GM18861 (cell line): ENCODE measurements around the gene ZFP3.
"Not testable (repeated sequence)": the region's sequence is repeated elsewhere in the genome, so short reads cannot be mapped to it uniquely, and the experiment has no call there.

Experiments used
- ATAC-seq: cut with Tn5 transposase; IDR thresholded peaks from one replicate; pipeline ENCODE4 v1.9.1; 2021; ENCODE audit not compliant: unreplicated experiment

ZFP3 gene

DNA sequence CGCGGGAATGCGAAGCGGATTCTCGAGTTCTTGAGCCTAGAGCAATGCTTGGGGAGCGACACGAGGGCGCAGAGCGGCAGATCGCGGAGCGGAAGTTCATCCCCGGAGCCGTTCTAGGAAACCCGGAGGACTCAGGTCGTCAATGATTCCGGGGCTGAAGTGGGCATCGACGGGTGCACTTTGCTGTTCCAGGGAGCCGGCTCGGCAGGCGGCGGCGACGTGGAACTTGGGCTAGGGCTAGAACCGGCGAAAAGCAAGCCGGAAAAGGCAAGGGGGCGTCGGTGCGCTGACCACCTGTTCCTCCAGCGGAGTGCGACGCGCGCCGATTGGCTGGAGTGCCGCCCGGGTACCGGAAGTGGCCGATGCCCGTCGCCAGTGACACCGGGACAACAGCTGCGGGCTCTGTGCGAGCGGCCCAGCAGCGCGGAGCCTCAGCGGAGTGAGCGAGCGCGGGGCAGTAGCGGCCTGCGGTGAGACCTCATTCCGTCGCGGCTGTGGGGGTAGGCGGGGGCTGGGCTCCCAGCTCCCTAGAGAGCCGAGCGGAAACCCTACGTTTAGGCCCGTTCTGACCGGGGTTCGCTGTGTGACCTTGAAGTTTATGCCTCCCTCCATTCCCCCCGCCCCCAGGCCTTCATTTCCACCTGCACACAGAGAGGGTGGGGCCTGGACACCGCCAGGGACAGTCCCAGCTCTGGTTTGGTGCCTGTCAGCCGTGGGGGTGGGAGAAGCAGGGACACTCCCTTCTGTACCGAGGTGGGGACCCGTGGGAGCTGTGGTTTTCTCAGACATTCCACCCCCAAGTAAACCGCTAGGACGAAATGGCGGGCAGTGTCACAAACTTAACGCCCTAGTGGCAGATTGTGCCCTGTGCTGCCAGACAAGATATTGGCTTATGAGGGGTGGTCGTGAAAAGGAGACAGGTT, at the start of gene ZFP3:
ZFP3 (plus strand) TSS at position 362 of the 923 bp plus-strand sequence. CDS start 13,038 bp downstream, outside the sequence.
- ATAC-seq = peak; percentile 67

DNA sequence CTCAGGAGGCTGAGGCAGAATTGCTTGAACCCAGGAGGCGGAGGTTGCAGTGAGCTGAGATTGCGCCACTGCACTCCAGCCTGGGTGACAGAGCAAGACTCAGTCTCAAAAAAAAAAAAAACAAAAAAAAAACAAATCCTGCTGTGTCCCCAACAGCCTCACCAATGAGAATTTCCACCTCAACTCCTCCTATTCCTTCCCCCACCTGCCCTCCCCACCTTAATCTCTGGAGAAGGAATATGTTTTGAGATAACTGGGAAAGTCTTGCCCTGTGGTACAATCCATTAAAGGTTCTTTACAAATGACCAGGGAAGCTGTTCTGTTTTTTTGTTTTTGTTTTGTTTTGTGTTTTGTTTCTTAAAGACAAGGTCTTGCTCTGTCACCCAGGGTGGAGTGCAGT, 48.1 kb upstream of the ZFP3 start:
- ATAC-seq = not testable (repeated sequence)

DNA sequence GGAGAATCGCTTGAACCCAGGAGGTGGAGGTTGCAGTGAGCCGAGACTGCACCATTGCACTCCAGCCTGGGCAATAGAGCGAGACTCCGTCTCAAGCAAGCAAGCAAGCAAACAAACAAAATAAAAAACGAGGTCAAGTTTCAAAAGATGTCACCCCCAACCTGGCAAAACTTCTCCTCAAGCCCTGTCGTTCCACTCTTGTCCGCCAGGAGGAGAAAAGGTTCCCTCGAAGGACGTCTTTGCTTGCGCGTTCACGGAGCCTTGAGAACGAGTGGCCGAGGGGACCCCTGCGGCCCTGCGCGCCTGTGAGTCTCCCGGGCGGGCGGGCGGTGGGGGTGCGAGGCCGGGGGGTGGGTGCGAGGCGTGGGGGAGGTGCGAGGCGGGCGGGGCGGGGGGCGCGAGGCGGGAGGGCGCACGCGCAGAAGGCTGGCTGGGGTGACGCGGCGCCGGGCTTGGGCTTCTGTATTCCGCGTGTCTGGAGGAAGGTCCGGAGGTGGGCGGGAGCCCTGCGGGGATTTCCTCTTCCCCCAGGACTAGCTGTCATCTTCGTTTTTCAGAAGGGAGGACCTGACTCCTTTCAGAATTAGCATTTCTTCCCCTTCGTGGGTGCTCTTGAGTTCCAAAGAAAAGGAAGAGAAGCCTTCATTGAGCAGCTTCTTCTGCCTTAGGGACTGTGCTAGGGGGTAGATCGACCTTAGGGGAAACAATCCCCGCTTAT, 46.7 kb upstream of the ZFP3 start:
- ATAC-seq = peak; percentile 51

DNA sequence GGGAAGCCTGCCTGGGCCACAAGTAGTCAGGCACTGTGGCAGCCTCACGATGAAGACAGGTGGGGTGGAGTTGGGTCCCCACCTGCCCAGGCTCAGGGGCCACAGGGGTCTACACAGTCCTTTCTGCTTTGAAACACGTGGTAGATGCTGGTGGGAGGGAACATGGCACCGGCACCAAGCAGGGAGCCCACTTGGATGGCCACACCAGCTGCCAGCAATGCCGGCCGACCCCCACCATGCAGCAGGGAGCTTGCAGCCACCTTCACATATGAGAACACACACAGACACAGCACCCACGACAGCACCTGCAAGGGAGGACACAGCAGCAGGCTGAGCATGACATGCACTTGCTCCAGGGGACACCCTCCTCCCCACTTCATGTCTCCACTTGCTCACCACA, 45.4 kb upstream of the ZFP3 start:
- no peak for ATAC-seq

DNA sequence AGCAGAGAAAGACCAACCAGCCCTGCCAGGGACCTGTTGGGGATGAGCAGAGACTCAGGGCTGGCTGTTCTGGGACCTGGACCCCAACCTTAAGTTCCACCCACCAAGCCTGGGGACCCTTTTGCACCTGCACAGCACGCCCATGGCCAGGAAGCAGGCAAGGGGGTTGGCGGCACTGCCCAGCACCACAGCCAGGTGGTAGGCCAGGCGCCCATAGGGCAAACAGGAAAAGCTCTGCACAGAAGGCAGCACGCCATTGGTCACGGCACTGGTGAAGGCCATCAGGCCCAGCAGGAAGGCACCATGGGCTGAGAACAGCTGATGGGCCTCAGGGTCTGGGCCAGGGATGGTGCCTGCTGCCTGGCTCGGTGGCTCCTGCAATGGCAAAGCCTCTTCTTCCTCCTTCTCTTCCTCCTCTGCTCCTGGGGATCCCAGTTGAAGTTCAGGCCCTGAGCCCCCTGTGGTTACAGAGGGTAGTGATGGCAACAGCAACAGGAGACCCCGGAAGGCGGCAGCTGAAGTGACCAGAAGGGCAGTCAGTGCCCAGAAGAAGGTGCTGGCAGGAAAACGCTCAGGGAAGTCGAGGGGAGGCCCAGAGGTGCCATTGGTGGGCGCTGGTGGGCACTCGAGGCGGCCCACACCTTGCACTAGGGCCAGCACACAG, 44.8 kb upstream of the ZFP3 start:
- no peak for ATAC-seq

DNA sequence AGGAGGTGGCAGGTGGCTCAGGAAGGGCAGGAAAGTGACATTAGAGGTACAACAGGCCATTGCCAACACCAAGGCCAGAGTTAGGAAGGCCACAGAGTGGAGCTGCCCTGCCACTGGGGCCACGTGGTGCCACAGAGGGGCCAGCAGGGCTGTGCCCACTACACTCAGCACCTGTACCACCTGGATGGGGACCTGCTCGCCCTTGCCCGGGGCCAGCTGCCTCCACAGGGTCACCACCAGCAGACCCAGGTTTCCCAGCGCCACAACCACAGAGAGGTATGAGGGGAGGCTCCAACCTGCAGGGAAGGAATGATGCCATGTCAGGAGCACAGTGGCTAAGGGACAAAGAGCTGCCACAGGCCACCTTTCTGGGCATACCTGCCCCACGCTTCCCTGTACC, 44.2 kb upstream of the ZFP3 start:
- no peak for ATAC-seq

DNA sequence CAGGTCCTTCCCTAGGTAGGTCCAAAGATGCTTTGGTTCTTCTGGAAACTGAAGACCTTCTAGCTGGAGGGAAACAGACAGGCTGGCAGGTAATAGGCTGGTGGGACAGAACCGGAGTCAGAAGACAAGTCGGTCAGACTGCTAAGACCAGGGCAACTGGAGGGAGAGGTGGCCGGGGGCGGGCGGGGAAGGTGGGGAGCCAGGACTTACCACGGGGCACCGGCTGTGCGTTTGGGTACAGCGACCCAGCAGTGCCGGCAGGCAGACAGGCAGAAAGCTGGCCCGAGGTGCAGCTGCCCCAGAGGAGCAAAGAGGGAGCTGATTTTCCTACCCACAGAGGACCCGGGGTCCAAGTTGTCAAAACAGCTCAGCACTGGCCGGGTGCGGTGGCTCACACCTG, 43.6 kb upstream of the ZFP3 start:
- ATAC-seq = no peak

DNA sequence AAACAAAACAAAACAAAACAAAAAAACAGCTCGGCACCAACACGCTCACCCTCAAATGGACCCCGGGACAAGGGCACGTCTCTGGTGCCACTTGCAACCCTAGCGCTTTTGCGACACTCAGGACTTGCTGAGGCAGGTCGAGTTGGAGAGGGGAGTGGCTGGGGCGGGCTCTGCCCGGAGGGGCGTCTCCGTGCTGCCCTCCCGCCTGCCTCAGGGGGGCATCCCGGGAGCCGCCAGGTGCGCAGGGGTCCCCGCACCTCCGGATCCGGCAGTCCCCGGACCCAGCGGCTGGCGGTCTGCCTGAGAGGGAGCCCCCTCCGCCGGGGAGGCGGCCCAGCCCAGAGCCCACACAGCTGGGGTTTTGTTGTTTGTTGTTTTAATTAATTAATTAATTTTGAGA, 43.0 kb upstream of the ZFP3 start, which contains the start of gene SLC52A1:
SLC52A1 (minus strand) TSS at position 112 of the 400 bp plus-strand sequence. CDS start 820 bp downstream, outside the sequence.
- no peak for ATAC-seq

DNA sequence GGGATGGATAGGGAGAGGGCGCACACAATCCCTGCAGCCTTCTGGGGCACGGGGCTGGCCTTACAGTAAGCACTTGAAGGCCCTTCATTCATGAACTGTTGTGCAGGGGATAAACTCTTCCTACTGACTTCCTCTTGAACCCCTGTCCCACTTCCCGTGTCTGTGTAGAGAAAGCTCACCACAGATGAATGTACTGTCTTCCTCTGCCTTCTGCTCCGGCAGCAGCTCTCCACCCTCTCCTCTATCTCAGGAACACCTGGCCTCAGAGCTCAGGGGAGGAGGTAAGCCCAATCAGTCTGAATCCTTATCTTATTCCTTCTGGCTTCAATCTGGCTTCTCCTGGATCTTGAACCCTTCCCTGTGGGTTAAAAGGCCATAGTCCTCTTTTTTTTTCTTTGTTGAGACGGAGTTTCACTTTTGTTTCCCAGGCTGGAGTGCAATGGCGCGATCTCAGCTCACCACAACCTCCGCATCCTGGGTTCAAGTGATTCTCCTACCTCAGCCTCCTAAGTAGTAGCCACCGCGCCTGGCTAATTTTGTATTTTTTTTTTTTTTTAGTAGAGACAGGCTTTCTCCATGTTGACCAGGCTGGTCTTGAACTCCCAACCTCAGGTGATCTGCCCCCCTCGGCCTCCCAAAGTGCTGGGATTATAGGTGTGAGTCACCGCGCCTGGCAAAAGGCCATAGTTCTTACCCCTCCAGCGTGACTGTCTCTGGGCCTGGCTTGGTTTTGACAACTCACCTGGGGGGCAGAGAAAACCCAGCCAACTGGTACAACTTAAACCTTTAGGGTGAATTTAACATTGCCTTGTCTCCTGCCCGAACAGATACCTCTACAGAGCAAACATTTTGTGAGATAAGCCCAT, 35.9 kb upstream of the ZFP3 start:
- ATAC-seq = no peak

DNA sequence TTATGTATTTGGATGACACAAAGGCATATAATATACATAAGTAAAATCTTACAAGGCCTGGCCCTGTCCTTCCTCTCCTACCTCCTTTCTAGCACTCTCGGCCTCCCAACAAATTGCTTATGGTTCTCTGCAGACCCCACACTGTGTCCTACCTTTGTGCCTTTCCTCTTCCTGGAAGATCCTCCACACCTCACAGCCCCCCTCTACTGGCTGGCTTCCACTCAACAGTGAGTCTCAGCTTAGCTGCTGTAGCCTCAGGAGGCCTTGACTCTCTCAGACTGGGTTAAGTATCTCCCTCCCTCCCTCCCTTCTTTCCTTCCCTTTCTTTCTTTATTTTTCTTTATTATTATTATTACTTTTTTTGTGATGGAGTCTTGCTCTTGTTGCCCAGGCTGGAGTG, 34.7 kb upstream of the ZFP3 start:
- ATAC-seq = no peak

DNA sequence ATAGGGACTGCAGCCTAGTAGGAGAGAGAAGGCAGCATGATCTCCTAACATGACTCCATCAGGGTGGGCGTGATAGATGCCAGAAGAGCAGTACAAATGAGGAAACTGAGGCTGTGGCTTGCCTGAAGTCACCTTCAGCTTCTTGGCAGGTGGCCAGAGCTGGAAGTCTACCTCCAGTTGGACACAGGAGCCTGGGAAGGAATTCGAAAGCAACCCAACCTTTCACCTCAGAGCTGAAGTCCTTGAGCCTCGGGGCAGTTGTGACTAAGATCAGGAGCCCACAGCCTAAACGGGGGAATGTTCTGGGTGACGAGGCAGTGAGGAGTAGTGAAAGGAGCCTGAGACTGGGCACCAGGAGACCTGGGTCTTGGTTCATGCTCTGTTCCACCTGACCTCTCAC, 33.6 kb upstream of the ZFP3 start:
- no peak for ATAC-seq

DNA sequence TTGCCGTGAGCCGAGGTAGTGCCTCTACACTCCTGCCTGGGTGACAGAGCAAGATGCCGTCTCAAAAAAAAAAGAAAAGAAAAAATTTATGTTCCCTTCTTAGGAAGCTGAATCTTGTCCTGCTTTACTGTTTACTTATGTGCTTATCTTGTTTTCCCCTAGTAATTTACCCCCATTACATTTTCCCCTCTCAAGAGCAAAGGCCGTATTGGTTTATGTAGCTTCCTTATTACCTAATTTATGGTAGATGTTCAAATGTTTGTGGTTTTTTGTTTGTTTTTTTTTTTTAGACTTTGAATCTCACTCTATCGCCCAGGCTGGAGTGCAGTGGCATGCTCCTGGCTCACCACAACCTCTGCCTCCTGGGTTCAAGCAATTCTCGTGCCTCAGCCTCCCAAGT, 32.8 kb upstream of the ZFP3 start:
- ATAC-seq = no peak

DNA sequence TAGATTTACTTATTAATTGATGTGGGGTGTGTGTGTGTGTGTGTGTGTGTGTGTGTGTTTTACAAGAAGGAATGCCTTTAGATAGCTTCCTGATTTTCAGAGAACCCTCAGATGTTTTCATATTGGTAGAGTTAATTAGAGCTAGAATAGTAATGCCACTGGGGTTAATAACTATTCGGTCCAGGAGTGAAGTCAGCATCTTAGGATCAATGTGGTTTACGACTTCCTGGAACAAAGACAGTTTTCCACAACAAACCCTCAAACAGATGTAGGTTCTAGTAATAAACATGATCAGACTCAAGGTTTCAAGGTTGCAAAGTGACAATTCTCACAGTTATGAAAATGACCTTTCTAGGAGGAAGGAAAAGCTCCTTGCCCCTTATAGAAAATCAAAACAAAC, 30.8 kb upstream of the ZFP3 start:
- ATAC-seq = no peak

DNA sequence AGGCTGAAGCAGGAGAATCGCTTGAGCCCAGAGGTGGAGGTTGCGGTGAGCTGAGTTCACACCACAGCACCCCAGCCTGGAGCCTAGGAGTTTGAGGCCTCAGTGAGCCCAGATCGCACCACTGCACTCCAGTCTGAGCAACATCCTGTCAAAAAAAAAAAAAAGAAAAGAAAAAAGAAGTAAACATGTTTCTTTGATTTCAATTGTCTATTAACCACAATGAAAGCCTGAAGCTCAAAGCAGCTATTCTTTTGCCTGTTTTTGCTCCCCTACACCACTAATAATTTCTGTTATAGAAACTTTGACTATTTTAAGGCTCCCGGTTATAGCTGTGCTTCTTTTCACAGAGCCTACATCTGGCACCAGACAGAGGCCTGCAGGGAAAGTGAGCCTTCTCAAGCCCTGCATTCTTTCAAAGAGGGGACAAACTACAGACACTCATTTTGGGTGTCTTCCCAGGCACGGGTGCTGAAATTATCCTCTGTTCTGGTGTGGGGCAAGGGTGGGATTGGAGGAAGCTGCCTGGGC, 28.9 kb upstream of the ZFP3 start:
- ATAC-seq = no peak

DNA sequence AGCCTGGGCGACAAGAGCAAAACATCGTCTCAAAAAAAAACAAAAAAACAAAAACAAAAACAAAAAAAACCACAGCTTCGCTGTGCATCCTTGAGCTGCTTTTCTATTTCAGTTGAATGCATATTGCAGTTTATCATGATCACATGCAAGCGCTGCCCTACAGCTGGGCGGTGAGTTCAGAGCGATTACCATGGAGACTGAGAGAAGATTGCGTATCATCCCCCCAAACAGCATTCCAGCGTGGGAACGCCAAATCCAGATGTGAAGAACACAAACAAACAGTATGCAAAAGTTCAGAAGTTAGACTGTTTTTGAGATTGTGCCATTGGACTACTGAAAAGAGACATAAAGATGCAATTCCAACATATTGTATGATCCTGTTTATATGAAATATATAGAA, 28.0 kb upstream of the ZFP3 start:
- no peak for ATAC-seq

DNA sequence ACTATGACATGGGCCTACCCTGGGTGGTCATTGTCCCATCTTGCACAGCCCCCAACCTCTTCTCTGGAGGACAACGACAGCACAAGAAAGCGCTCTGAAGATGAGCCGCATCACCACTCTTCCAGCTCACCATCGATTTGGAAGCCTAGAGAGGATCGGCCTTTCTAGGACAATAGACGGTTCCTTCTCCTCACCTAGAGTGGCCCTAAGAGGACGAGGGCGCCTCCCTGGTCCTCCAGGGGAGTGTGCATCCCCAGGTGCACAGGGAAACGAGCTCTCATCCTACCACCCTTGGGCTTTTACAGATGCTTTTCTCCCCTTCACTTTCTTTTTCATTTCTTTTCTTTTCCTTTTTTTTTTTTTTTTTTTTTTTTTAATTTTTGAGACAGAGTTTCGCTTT, 22.7 kb upstream of the ZFP3 start:
- ATAC-seq = no peak

DNA sequence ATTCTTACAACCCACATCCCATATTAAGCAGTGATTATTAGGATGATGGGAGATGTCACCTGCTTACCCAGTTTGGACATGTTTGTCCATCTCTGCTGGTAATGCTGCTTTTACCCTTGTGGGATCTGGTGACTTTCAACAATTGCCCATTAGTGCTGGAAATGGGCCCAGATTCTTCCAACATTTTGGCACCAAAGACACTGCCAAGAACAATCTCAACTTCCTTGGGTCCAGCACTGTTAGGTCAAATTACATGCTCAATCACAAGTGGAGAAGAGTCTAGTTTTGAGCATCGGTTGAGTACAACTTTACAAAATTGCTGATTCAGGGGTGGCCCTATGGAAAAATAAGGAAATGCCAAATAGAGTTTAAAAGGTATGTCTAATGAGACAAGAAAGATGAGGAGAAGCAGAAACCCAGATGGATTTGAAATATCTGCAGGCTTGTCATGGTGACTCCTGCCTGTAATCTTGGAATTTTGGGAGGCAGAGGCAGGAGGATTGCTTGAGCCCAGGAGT, 13.0 kb upstream of the ZFP3 start:
- no peak for ATAC-seq

DNA sequence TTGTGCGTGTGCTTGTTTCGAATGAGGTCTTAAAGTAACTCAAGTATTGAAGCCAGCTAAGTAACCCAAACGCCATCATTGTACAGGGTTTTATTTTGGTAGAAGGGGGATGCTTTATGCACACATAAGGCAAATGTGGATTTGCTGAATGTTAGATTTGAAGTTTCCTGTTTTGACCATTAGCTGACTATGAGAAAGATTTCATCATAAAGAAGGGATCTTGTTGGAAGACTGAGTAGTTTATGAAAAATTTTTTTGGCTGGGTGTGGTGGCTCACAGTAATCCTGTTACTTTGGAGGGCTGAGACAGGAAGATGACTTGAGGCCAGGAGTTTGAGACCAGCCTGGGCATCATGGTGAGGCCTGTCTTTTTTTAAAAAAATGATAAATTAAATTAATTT, 10.0 kb upstream of the ZFP3 start:
- ATAC-seq = no peak

DNA sequence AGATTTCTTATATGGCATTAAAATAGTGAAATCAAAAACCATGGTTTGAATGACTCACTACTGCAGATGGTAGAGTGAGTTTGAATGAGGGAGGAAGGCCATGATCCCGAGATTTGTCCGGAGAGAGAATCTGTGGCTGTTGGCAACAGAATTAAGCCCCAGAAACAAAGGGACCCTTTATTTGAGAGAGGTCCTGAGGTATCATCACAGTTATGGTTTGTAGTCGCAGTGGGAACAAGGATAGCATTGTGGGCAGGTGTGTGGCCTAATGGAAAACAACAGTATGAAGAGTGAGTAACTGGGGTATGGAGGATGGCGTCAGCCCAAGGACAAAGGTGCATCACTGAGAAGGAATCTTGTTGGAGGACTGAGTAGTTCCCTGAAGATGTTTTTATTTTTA, 8.5 kb upstream of the ZFP3 start:
- ATAC-seq = no peak

DNA sequence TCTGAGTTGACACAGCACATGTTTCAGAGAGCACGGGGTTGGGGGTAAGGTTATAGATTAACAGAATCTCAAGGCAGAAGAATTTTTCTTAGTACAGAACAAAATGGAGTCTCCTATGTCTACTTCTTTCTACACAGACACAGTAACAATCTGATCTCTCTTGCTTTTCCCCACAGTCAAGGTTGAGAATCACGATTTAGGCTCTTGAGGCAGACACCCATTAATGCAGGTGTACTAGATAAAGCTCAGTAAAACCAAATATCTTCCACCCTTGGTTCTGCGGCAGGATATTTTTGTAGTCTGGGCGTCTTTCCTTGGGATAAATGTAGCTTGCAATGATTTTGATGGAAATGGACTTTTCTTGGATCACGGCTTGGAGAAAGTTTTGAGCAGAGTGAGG, 2.8 kb upstream of the ZFP3 start:
- not testable (repeated sequence) for ATAC-seq
